ENCODE measurements around the gene PTTG2.

PTTG2 gene

DNA sequence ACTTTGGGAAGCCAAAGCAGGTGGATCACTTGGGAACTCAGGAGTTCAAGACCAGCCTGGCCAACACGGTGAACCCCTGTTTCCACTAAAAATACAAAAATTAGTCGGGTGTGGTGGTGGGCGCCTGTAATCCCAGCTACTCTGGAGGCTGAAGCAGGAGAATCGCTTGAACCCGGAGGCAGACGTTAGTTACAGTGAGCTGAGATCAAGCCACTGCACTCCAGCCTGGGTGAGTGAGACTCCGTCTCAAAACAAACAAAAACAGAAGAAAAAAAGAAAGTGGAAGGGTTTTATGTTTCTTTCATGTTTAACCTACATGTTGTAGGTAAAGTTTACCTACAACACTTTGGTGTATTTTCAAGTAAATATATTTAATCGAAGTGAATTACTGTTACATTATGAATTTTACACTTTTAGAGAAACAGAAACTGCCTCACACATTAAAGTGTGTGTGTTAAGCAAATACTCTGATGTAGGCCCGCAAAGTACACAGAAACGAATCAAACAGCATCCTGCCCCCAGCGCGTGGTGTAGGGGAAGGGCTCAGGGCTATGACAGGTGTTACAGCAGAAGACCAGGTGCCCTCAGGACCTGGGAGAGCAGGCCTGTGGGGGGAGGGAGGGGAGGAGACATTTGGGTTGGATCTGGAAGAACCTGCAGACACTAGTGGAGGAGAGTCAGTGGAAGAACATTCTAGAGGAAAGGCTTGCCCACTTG is 39.0 kb downstream of the PTTG2 start:
- H3K4me2 ChIP-seq (ENCODE audit: low read depth, low read length, poor library complexity, severe bottlenecking) = no peak overlapping the region
- TF ChIP-seq, protein P1, sequence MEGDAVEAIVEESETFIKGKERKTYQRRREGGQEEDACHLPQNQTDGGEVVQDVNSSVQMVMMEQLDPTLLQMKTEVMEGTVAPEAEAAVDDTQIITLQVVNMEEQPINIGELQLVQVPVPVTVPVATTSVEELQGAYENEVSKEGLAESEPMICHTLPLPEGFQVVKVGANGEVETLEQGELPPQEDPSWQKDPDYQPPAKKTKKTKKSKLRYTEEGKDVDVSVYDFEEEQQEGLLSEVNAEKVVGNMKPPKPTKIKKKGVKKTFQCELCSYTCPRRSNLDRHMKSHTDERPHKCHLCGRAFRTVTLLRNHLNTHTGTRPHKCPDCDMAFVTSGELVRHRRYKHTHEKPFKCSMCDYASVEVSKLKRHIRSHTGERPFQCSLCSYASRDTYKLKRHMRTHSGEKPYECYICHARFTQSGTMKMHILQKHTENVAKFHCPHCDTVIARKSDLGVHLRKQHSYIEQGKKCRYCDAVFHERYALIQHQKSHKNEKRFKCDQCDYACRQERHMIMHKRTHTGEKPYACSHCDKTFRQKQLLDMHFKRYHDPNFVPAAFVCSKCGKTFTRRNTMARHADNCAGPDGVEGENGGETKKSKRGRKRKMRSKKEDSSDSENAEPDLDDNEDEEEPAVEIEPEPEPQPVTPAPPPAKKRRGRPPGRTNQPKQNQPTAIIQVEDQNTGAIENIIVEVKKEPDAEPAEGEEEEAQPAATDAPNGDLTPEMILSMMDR (conservative IDR thresholded peaks at IDR 0.05; ENCODE audit: low read length) = no peak
- no peak for TF ChIP-seq EZH2phosphoT487 (IDR thresholded peaks at IDR 0.05; ENCODE audit: borderline replicate concordance)
- peaks cover 3% of the 10 kb centered on the region for H4K20me1 ChIP-seq (ENCODE audit: insufficient read depth, low read length, poor library complexity, severe bottlenecking)

DNA sequence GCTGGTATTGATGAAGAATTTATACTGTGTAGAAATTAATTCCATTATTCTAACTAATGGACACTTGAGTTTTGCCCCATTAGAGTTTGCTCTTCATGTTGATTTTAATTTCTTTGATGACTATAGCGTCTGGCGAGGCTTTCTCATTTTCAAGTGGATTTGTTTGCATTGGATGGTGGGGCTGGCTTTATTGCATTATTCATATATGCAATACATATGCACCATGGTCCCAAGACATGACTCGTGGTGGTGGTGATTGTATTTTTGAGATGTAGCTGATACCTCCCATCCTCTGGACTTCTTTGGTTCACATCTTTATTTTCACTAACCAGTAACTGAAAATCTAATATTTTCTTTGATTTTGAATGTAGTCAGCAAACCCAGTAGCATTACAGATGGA is 39.8 kb downstream of the PTTG2 start:
- no peaks in the 10 kb centered on the region for H3K27me3 ChIP-seq (ENCODE audit: insufficient read depth, low read length, poor library complexity, severe bottlenecking)
- no peak overlapping the region for H3K4me3 ChIP-seq (ENCODE audit: low read length, poor library complexity, severe bottlenecking)
- H3K9ac ChIP-seq (ENCODE audit: low read depth, low read length, poor library complexity, severe bottlenecking) = no peak overlapping the region
- H3K9me2 ChIP-seq (replicated peaks; ENCODE audit: low read depth, low read length) = no peaks in the 10 kb centered on the region
- H3K4me1 ChIP-seq (ENCODE audit: insufficient read depth, low read length, poor library complexity, severe bottlenecking) = peaks cover 21% of the 10 kb centered on the region
- H3K36me3 ChIP-seq (ENCODE audit: insufficient read depth, low read length) = no peaks in the 10 kb centered on the region
- no peak overlapping the region for H3K4me2 ChIP-seq (ENCODE audit: low read depth, low read length, poor library complexity, severe bottlenecking)
- H4K20me1 ChIP-seq (ENCODE audit: insufficient read depth, low read length, poor library complexity, severe bottlenecking) = peaks cover 5% of the 10 kb centered on the region
- H3F3A ChIP-seq (ENCODE audit: low read depth) = no peaks in the 10 kb centered on the region
- peaks cover 20% of the 10 kb centered on the region; the same call in 1 of the 2 replicates for H3K79me2 ChIP-seq (ENCODE audit: insufficient read depth, low read length)
- H3K9me3 ChIP-seq (ENCODE audit: insufficient read depth, low read depth, low read length) = no peaks in the 10 kb centered on the region
- TF ChIP-seq, protein P1 (conservative IDR thresholded peaks at IDR 0.05; ENCODE audit: low read length) = no peak
- TF ChIP-seq EZH2phosphoT487 (IDR thresholded peaks at IDR 0.05; ENCODE audit: borderline replicate concordance) = no peak
- H2AFZ ChIP-seq (ENCODE audit: low read length) = no peak overlapping the region

More for the DNA sequence above, 39.0 kb downstream of the PTTG2 start:
- peaks cover 19% of the 10 kb centered on the region for H3K4me1 ChIP-seq (ENCODE audit: insufficient read depth, low read length, poor library complexity, severe bottlenecking)
- no peaks in the 10 kb centered on the region for H3K27me3 ChIP-seq (ENCODE audit: insufficient read depth, low read length, poor library complexity, severe bottlenecking)
- no peak overlapping the region for H3K9ac ChIP-seq (ENCODE audit: low read depth, low read length, poor library complexity, severe bottlenecking)
- H3K79me2 ChIP-seq (ENCODE audit: insufficient read depth, low read length) = peaks cover 20% of the 10 kb centered on the region; the same call in 1 of the 2 replicates
- H3F3A ChIP-seq (ENCODE audit: low read depth) = no peaks in the 10 kb centered on the region
- H3K4me3 ChIP-seq (ENCODE audit: low read length, poor library complexity, severe bottlenecking) = no peak overlapping the region
- no peaks in the 10 kb centered on the region for H3K9me3 ChIP-seq (ENCODE audit: insufficient read depth, low read depth, low read length)
- no peaks in the 10 kb centered on the region for H3K36me3 ChIP-seq (ENCODE audit: insufficient read depth, low read length)
- no peaks in the 10 kb centered on the region for H3K9me2 ChIP-seq (replicated peaks; ENCODE audit: low read depth, low read length)
- no peak overlapping the region for H2AFZ ChIP-seq (ENCODE audit: low read length)

DNA sequence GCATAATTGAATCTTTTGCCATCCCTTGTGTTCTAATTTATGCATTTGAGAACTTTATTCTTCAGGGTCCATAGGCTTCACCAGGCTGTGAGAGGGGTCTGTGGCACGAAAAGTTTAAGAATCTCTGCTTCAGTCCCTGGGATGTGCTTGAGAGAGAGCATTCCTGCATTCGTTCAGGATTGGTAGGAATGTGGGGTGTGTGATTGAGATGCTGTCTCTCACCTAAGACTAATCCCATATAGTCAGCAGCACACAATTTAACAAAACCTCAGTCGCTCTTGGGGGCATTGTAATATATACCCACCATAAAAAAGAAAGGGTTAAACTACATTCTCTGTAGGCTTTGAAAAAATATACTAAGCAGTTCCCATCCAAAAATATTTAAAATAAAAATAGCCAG is 41.7 kb downstream of the PTTG2 start:
- Histone ChIP-seq H3K4me3 (ENCODE audit: low read length, poor library complexity, severe bottlenecking) (no peak overlapping the region), H3K36me3 (ENCODE audit: insufficient read depth, low read length) (no peaks in the 10 kb centered on the region), H4K20me1 (ENCODE audit: insufficient read depth, low read length, poor library complexity, severe bottlenecking) (peaks cover 5% of the 10 kb centered on the region), H3F3A (ENCODE audit: low read depth) (no peaks in the 10 kb centered on the region), H3K9ac (ENCODE audit: low read depth, low read length, poor library complexity, severe bottlenecking) (no peak overlapping the region), H3K4me2 (ENCODE audit: low read depth, low read length, poor library complexity, severe bottlenecking) (no peak overlapping the region), H3K9me2 (replicated peaks; ENCODE audit: low read depth, low read length) (no peaks in the 10 kb centered on the region), H3K79me2 (ENCODE audit: insufficient read depth, low read length) (0 out of 2 replicates have a peak, but pooled peaks cover 14% of the 10 kb centered on the region), H3K9me3 (ENCODE audit: insufficient read depth, low read depth, low read length) (no peaks in the 10 kb centered on the region), H3K4me1 (ENCODE audit: insufficient read depth, low read length, poor library complexity, severe bottlenecking) (peaks cover 24% of the 10 kb centered on the region), H3K27me3 (ENCODE audit: insufficient read depth, low read length, poor library complexity, severe bottlenecking) (no peaks in the 10 kb centered on the region), H2AFZ (ENCODE audit: low read length) (no peak overlapping the region)
- TF ChIP-seq, protein P1 (conservative IDR thresholded peaks at IDR 0.05; ENCODE audit: low read length) = no peak
- TF ChIP-seq EZH2phosphoT487 (IDR thresholded peaks at IDR 0.05; ENCODE audit: borderline replicate concordance) = no peak

Data from Loucy (cell line).